Erythroblast (primary cell): Measurements from ENCODE around the gene NFX1.

ENCODE experiments used
- DNase-seq, 2 experiments: peaks; one replicate each; lab custom pipeline; 2025; lab: John Stamatoyannopoulos, UW
- GATA1 ChIP-seq: IDR thresholded peaks from 2 replicates; pipeline ENCODE4 v1.6.1; 2011; ENCODE audit warnings: low read depth, mild to moderate bottlenecking, control low read depth, low read length, moderate library complexity
- POLR2A ChIP-seq: IDR thresholded peaks from 2 replicates; pipeline ENCODE4 v1.6.1; 2011; ENCODE audit warnings: mild to moderate bottlenecking, low read length

The NFX1 gene

DNA sequence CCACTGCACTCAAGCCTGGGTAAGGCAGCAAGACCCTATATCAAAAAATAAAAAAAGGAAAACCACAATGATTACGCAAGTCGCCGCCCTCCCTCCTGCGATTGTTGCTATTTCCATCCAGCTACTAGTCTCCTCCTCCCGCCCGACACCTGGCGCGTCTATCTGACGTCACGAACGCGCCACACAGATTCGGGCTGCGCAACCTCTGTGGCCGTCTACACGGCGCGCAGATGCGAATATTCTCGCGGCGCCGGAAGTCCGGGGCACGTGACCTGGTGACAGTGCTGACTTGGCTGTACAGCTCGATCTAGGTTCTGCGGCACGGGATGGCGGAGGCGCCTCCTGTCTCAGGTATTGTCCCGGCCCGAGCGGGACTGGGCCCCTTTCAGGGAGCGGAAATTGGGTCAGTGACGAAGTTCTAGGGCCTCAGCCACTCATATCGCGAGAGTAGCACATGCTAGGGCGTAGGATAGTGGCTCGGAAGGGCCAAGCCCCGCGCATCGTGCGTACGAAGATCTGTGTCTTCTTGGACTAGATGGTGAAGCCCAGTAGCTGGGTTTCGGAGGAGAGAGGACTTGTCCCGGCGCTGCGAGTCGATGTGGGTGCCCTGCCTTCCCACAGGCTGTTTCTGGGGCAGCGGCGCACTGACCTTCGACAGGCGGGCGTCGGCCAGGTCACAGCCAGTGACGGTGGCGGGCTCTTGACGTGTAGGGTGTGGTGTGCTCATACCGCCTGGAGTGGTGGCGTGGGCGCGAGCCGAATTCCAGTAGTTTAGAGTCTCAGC is at the start of gene NFX1:
TSS of gene NFX1 (plus strand) at position 270 of the 784 bp plus-strand sequence. CDS start at position 327, 57 bp downstream.
- DNase-seq = peak; percentile 99
- TF ChIP-seq GATA1 = no peak
- TF ChIP-seq POLR2A = peak; percentile 99

DNA sequence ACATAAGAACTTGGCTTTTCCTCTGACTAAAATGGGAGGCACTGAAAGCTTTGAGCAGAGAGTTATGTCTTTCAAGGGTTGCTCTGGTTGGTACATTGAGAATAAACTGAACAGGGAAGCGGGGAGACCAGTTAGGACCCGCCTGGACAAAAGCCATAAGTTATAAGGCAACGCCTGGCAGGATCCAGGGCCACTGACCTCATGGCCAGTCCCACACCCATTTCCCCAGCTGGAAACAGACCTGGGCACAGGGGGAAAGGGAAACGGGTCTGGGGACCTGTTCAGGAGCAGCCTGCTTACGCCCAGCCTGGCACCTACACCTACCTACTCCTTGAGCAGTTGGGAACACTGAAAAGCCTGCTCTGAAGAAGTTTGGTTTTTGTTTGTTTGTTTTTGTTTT is 49.0 kb upstream of the NFX1 start:
- TF ChIP-seq POLR2A = no peak
- no peak for TF ChIP-seq GATA1
- DNase-seq = no peak

DNA sequence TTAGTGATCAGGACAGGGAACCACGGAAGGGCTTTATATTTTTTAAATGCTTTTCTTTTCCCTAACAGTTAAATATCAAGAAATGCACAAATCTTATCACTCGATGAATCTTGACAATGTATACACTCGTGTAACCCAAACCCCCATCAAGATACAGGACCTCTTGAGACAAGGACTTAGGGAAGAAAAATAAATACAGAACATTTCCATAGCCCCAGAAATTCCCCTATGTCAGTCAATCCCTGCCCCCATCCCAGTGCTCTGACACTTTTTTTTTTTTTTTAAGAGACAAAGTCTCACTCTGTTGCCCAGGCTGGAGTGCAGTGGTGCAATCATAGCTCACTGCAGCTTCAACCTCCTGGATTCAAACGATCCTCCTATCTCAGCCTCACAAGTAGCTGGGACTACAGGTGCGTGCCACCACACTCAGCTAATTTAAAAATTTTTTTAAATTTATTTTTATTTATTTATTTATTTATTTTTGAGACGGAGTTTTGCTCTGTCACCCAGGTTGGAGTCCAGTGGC is 47.6 kb upstream of the NFX1 start:
- DNase-seq = no peak
- TF ChIP-seq POLR2A (no peak), GATA1 (no peak)

DNA sequence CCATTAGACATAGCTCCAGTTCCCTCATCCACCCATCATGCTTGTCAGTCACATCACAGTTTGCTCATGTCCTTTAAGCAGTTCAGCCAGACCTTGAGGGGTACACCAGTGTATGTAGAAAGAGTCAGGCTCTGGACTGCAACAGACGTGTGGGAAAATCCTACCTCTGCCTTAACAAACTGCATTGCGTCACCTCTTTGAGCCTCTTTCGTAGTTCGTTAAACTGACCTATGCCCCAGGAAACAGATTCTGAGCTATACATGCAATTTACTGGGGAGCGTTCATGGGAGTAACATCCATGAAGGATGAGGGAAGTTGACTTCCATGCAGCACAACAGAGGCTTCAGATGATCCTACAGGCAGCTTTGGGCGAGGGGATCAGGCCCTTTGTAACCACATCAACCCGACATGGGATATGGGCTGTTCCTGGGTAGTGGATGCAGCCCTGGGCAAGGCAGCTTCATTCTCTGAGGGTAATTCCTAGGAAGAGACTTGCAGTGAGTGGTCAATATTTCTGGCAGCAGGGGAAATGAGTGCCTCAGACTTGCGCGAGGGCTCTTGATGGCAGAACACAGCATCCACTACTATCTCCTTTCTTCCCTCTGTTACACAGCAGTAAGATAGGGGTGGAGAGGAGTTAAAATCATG is 46.1 kb upstream of the NFX1 start:
- TF ChIP-seq GATA1 (no peak), POLR2A (no peak)
- no peak for DNase-seq

GRCh38 chr9:33245341-33245740 is 45.0 kb upstream of the NFX1 start:
- TF ChIP-seq POLR2A (no peak), GATA1 (no peak)
- no peak for DNase-seq

DNA sequence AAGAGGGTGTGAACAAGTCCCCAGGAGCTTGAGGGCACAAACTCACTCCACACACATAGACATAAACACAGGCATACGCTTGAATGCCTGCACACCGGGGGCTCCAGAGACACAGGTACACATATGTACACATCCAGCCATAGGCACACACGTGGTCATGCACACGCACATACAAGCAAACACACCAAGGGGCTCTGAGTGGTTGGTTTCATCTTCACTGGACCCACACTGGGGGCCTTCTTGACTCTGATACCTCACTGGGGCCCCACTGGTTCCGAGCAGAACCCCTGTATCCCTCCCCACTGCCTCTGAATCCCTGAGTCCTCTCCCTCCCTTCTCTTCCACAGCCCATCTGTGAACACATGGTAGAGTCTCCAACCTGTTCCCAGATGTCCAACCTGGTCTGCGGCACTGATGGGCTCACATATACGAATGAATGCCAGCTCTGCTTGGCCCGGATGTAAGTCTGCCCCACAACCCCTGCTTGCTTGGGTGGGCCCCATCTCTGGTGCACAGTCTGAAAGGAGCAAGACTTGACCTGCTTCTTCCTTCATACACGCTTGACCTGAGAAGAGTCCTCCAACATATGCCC is 44.0 kb upstream of the NFX1 start:
- TF ChIP-seq POLR2A (no peak), GATA1 (no peak)
- no peak for DNase-seq

DNA sequence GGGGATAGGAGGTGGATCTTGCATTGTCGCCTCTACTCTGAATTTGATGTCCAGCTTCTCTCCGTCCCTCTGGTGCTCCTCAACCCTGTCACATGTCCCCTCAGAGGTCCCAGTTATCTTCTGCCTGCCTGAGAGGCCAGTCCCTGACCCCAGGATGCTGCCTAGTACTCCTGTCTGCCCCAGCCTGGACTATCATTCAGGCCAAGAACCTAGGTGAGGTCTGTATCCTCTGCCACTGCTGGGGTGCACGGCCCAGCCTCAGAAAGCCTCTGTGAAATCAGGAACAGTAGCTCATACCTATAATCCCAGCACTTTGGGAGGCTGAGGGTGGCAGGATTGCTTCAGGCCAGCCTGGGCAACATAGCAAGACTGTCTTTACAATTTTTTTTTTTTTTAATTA is 41.7 kb upstream of the NFX1 start:
- DNase-seq = no peak
- no peak for TF ChIP-seq GATA1
- no peak for TF ChIP-seq POLR2A

- no peak for DNase-seq
- TF ChIP-seq GATA1 (no peak), POLR2A (no peak)
Measured at GRCh38 chr9:33249087-33249658, 41.1 kb upstream of the NFX1 start.

DNA sequence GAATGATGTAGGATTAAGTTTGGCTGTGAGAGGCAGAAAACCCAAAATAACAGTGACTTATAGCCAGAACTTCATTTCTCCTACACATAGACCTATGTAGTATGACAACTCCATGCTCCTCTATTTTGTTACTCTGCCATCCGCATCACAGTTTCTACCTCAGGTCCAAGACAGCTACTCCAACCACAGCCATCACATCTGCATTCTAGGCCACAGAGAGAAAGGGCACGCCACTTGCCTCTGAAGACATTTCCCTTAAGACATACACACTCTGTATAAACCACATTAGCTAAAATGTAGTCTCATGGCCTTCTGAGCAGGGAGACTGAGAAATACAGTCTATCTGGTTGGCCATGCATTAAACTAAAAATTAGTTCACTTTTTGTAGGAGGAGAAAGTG is 40.3 kb upstream of the NFX1 start:
- DNase-seq = no peak
- TF ChIP-seq POLR2A (no peak), GATA1 (no peak)

GRCh38 chr9:33250458-33250995 is 39.8 kb upstream of the NFX1 start:
- TF ChIP-seq POLR2A = no peak
- no peak for DNase-seq

GRCh38 chr9:33254211-33254610 is 36.1 kb upstream of the NFX1 start:
- DNase-seq = no peak
- TF ChIP-seq POLR2A = no peak
- no peak for TF ChIP-seq GATA1

GRCh38 chr9:33255014-33255413 is 35.3 kb upstream of the NFX1 start:
- DNase-seq = no peak
- TF ChIP-seq POLR2A (no peak), GATA1 (no peak)

DNA sequence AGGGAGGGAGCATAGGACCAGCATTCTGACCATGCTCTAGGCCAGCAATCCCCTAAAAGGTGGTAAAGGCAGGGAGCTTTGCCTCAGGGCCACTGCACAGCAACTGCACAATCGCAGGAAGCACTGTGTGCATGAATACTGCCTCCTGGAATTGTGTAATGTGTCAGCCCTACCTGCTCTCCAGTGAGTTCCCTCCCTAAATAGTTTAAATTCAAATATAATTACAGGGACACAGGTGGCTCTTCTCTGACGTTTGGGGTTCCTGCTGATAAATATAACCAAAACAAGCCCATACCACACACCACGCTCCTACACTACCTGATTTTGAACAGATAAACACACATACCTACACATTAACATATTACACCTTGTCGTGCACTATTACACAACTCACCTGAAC is 34.8 kb upstream of the NFX1 start:
- no peak for TF ChIP-seq GATA1
- TF ChIP-seq POLR2A = no peak
- DNase-seq = no peak
